GM23248 (cell line): ENCODE measurements around the gene RCAN2.

Experiments used
- EZH2 ChIP-seq: fragments of 200-600 bp; sonication (generic); IDR thresholded peaks from 2 replicates; pipeline ENCODE4 v1.6.1; 2018; ENCODE audit warnings: antibody characterized with exemption, mild to moderate bottlenecking; ENCODE audit not compliant: insufficient read depth, poor library complexity, severe bottlenecking
- EZH2phosphoT487 ChIP-seq: fragments of 200-600 bp; sonication (generic); IDR thresholded peaks from 2 replicates; pipeline ENCODE4 v1.6.1; 2018; ENCODE audit warnings: antibody characterized with exemption, moderate library complexity, mild to moderate bottlenecking, low read depth; ENCODE audit not compliant: insufficient read depth

- TF ChIP-seq EZH2 = no peak
- TF ChIP-seq EZH2phosphoT487 = no peak
Observed at GRCh38 chr6:46215777-46216176, 275.5 kb downstream of the RCAN2 start.
